Calu3 (cell line): Measurements from ENCODE around the gene PPIA. TPM values are rescaled to one million over a fixed set of nuclear protein-coding genes. Genes with fewer than 3 reads are reported as not detected.
"Not testable (repeated sequence)": the region's sequence is repeated elsewhere in the genome, so short reads cannot be mapped to it uniquely, and the experiment has no call there.

Source experiments
- BruUV-seq: library from RNA; stranded (reverse); fragments of 400-500 nt; replicated peaks from 2 replicates; lab custom pipeline; 2021; lab: Mats Ljungman, UMichigan
- CTCF ChIA-PET: fragments of 300-600 bp; sonication (Branson Sonifier 250); formaldehyde crosslinking; loops from one replicate; lab custom pipeline; 2022; ENCODE audit warnings: antibody characterized with exemption; lab: Charles Lee
- DNase-seq: peaks from one replicate; pipeline ENCODE4 v3.0.0; 2022
- H3K27ac Mint-ChIP-seq: one replicate; pipeline ENCODE4 v1.8.0; 2022; ENCODE audit warnings: mixed read lengths; ENCODE audit not compliant: unreplicated experiment
- H3K27me3 Mint-ChIP-seq: one replicate; pipeline ENCODE4 v1.8.0; 2022; ENCODE audit warnings: mixed read lengths; ENCODE audit not compliant: unreplicated experiment
- H3K36me3 Mint-ChIP-seq: one replicate; pipeline ENCODE4 v1.8.0; 2022; ENCODE audit warnings: mild to moderate bottlenecking, moderate library complexity, mixed read lengths; ENCODE audit not compliant: insufficient read depth, unreplicated experiment
- H3K4me1 Mint-ChIP-seq: one replicate; pipeline ENCODE4 v1.8.0; 2022; ENCODE audit warnings: mild to moderate bottlenecking, low read depth, mixed read lengths; ENCODE audit not compliant: unreplicated experiment
- H3K4me3 Mint-ChIP-seq: one replicate; pipeline ENCODE4 v1.8.0; 2022; ENCODE audit warnings: mild to moderate bottlenecking, low read depth, moderate library complexity, mixed read lengths; ENCODE audit not compliant: unreplicated experiment
- H3K9me3 Mint-ChIP-seq: one replicate; pipeline ENCODE4 v1.8.0; 2022; ENCODE audit warnings: low read depth, mixed read lengths; ENCODE audit not compliant: unreplicated experiment
- intact Hi-C: fragments of 100-400 bp; cut with micrococcal nuclease; formaldehyde crosslinking; loops from one replicate; pipeline ENCODE4 v1.10.0; 2022; ENCODE audit not compliant: unreplicated experiment
- total RNA-seq: library from RNA; stranded (reverse); gene quantifications from 2 replicates; pipeline ENCODE4 v1.2.3, GENCODE V29; 2022
- TF ChIP-seq, protein P1 (sequence below): fragments of 200-600 bp; IDR thresholded peaks from one replicate; pipeline ENCODE4 v1.8.0; 2022; ENCODE audit warnings: antibody characterized with exemption; ENCODE audit not compliant: unreplicated experiment

Gene PPIA
- total RNA-seq, 1 experiment from 2014 or later: 3,069 TPM

DNA sequence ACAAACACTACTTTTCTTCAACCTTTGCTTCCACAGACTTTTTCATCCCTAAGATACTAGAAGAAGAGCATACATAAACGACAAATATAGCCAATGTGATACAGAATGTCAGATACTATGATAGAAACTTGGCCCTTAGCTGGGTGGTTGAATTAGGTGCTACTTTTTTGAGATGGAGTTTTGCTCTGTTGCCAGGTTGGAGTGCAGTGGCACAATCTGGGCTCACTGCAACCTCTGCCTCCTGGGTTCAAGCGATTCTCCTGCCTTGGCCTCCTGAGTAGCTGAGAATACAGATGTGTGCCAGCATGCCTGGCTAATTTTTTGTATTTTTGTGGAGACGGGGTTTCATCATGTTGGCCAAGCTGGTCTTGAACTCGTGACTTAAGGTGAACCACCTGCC, 3.5 kb downstream of the PPIA start:
- H3K9me3 Mint-ChIP-seq: no peaks in the 10 kb centered on the region
- TF ChIP-seq, protein P1, sequence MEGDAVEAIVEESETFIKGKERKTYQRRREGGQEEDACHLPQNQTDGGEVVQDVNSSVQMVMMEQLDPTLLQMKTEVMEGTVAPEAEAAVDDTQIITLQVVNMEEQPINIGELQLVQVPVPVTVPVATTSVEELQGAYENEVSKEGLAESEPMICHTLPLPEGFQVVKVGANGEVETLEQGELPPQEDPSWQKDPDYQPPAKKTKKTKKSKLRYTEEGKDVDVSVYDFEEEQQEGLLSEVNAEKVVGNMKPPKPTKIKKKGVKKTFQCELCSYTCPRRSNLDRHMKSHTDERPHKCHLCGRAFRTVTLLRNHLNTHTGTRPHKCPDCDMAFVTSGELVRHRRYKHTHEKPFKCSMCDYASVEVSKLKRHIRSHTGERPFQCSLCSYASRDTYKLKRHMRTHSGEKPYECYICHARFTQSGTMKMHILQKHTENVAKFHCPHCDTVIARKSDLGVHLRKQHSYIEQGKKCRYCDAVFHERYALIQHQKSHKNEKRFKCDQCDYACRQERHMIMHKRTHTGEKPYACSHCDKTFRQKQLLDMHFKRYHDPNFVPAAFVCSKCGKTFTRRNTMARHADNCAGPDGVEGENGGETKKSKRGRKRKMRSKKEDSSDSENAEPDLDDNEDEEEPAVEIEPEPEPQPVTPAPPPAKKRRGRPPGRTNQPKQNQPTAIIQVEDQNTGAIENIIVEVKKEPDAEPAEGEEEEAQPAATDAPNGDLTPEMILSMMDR: no peak
- peaks cover 25% of the 10 kb centered on the region for H3K4me1 Mint-ChIP-seq
- H3K27ac Mint-ChIP-seq: peak overlapping the region; percentile 21
- CTCF ChIA-PET: interaction anchor here (0.6 kb wide), 1 partner anchor 67 kb away, joined by 4 read pairs; no protein-coding TSS in a partner anchor
- DNase-seq: no peak
- BruUV-seq: no TSS peak
- intact Hi-C loops: loop anchor here (2.0 to 5.0 kb wide), 4 partner anchors 37 to 213 kb away; no protein-coding TSS in a partner anchor
- peaks cover 96% of the 10 kb centered on the region for H3K36me3 Mint-ChIP-seq
- H3K27me3 Mint-ChIP-seq: no peaks in the 10 kb centered on the region
- H3K4me3 Mint-ChIP-seq: peak overlapping the region; percentile 24

DNA sequence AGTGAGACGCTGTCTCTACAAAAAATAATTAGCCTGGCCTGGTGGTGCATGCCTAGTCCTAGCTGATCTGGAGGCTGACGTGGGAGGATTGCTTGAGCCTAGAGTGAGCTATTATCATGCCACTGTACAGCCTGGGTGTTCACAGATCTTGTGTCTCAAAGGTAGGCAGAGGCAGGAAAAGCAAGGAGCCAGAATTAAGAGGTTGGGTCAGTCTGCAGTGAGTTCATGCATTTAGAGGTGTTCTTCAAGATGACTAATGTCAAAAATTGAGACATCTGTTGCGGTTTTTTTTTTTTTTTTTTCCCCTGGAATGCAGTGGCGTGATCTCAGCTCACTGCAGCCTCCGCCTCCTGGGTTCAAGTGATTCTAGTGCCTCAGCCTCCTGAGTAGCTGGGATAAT, 5.4 kb downstream of the PPIA start:
- Mint-ChIP-seq H3K4me1 (peaks cover 25% of the 10 kb centered on the region), H3K4me3 (no peak overlapping the region), H3K27ac (peak overlapping the region; percentile 64), H3K9me3 (no peaks in the 10 kb centered on the region), H3K36me3 (peaks cover 92% of the 10 kb centered on the region), H3K27me3 (no peaks in the 10 kb centered on the region)
- TF ChIP-seq, protein P1: no peak
- DNase-seq: no peak
- no TSS peak for BruUV-seq
- CTCF ChIA-PET: interaction anchor here (0.7 kb wide), 1 partner anchor 403 kb away, joined by 6 read pairs; no protein-coding TSS in a partner anchor
- intact Hi-C loops: loop anchor here (5.0 kb wide), 1 partner anchor 35 kb away; no protein-coding TSS in a partner anchor

DNA sequence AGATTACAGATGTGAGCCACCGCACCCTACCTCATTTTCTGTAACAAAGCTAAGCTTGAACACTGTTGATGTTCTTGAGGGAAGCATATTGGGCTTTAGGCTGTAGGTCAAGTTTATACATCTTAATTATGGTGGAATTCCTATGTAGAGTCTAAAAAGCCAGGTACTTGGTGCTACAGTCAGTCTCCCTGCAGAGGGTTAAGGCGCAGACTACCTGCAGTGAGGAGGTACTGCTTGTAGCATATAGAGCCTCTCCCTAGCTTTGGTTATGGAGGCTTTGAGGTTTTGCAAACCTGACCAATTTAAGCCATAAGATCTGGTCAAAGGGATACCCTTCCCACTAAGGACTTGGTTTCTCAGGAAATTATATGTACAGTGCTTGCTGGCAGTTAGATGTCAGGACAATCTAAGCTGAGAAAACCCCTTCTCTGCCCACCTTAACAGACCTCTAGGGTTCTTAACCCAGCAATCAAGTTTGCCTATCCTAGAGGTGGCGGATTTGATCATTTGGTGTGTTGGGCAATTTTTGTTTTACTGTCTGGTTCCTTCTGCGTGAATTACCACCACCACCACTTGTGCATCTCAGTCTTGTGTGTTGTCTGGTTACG, 6.0 kb downstream of the PPIA start:
- no TSS peak for BruUV-seq
- H3K4me1 Mint-ChIP-seq: peaks cover 25% of the 10 kb centered on the region
- peak overlapping the region; percentile 24 for H3K27ac Mint-ChIP-seq
- no peaks in the 10 kb centered on the region for H3K9me3 Mint-ChIP-seq
- CTCF ChIA-PET: no interaction called here
- no peak overlapping the region for H3K4me3 Mint-ChIP-seq
- no peaks in the 10 kb centered on the region for H3K27me3 Mint-ChIP-seq
- peaks cover 86% of the 10 kb centered on the region for H3K36me3 Mint-ChIP-seq
- TF ChIP-seq, protein P1: no peak
- no peak for DNase-seq
- intact Hi-C loops: loop anchor here (5.0 kb wide), 1 partner anchor 35 kb away; no protein-coding TSS in a partner anchor

DNA sequence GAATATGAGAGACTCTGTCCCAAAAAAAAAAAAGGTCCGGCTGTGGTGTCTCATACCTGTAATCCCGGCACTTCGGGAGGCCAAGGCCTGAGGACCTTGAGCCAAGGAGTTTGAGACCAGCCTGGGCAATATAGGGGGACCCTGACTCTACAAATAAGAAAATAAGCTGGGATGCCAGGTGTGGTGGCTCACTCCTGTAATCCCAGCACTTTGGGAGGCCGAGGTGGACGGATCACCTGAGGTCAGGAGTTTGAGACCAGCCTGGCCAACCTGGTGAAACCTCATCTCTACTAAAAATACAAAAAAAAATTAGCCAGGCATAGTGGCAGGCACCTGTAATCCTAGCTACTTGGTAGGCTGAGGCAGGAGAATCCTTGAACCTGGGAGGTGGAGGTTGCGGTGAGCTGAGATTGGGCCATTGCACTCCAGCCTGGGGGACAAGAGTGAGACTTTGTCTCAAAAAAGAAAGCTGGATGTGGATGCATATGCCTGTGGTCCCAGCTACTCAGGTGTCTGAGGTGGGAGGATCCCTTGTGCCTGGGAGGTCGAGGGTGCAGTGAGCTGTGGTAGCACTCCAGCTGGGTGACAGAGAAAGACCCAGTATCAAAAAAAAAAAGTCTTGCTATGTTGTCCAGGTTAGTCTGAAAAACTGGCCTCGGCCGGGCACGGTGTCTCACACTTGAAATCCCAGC, 7.5 kb downstream of the PPIA start:
- H3K27me3 Mint-ChIP-seq, DNase-seq, H3K9me3 Mint-ChIP-seq, BruUV-seq, CTCF ChIA-PET, H3K4me3 Mint-ChIP-seq: not testable (repeated sequence)
- intact Hi-C loops: loop anchor here (5.0 kb wide), 1 partner anchor 33 kb away; no protein-coding TSS in a partner anchor
- peaks cover 72% of the 10 kb centered on the region for H3K36me3 Mint-ChIP-seq
- peaks cover 25% of the 10 kb centered on the region for H3K4me1 Mint-ChIP-seq
- H3K27ac Mint-ChIP-seq: peak overlapping the region; percentile 52
